Right lobe of liver (tissue), 6 donors: ENCODE measurements around the gene UBALD2. TPM values are rescaled to one million over a fixed set of nuclear protein-coding genes. Genes with fewer than 3 reads are reported as not detected.

Source experiments
- ATAC-seq, 4 donors: fragments of 200-7000 bp; cut with Tn5 transposase; one replicate each; pipeline ENCODE4 v1.9.1; 2020; ENCODE audit warnings: mild to moderate bottlenecking in 4 of 4, moderate library complexity in 4 of 4
- DNase-seq, 3 donors: peaks; one replicate each; pipeline ENCODE4 v3.0.0-alpha.2; 2020
- H3K27ac ChIP-seq, 3 donors: fragments of 200-600 bp; one replicate each; pipeline ENCODE4 v1.8.0; 2022
- H3K27me3 ChIP-seq, 2 donors: fragments of 200-600 bp; one replicate each; pipeline ENCODE4 v1.8.0; 2022
- H3K36me3 ChIP-seq, 4 donors: fragments of 200-600 bp; sonication (generic) in 1 of 4; one replicate each; pipeline versions ENCODE4 v1.5.1 to v1.8.0; 2017 to 2022; ENCODE audit warnings: control low read depth in 1 of 4
- H3K4me1 ChIP-seq, 4 donors: fragments of 200-600 bp; sonication (generic) in 1 of 4; one replicate each; pipeline versions ENCODE4 v1.5.1 to v1.8.0; 2017 to 2022; ENCODE audit warnings: control low read depth in 1 of 4
- H3K4me3 ChIP-seq, 3 donors: fragments of 200-600 bp; one replicate each; pipeline ENCODE4 v1.8.0; 2022
- H3K9me3 ChIP-seq, 4 donors: fragments of 200-600 bp; sonication (generic) in 1 of 4; one replicate each; pipeline versions ENCODE4 v1.5.1 to v1.8.0; 2017 to 2022; ENCODE audit warnings: control low read depth in 1 of 4
- POLR2A ChIP-seq: fragments of 450-650 bp; IDR thresholded peaks from one replicate; pipeline ENCODE4 v1.6.1; 2017; ENCODE audit warnings: antibody characterized with exemption, mild to moderate bottlenecking
- WGBS: methylation state at CpG from one replicate; pipeline ENCODE4 v1.1.6; 2018; ENCODE audit warnings: low coverage, low lambda C conversion rate; ENCODE audit not compliant: insufficient coverage; ENCODE audit errors: missing lambda C conversion rate; 5-methylcytosine and 5-hydroxymethylcytosine counted together
- intact Hi-C, 2 donors: fragments of 100-400 bp; cut with DNase I; formaldehyde crosslinking; loops; one replicate each; pipeline versions ENCODE4 v1.11.2 to v1.14.1; 2022
- total RNA-seq, 6 experiments: library from RNA; depleted of rRNA in 2 of 6; stranded (reverse); fragments of >200 nt in 2 of 6; fragmentation: NEBNext Ultra II Directional in 3 of 6; extraction: Animal tissue kit (Norgen Biotek cat#: 25700) in 3 of 6; gene quantifications; one replicate each; pipeline versions ENCODE4 v1.1.0 to v1.2.4, GENCODE V29; 2016 to 2023
- TF ChIP-seq, protein P1 (sequence below), 4 donors: fragments of 200-600 bp in 3 of 4; fragments of 450-650 bp in 1 of 4; IDR thresholded peaks; one replicate each; pipeline versions ENCODE4 v1.5.1 to v1.8.0; 2016 to 2022; ENCODE audit warnings: antibody characterized with exemption in 4 of 4, mild to moderate bottlenecking in 2 of 4
- donor health status: DM: no; HTN: yes; CAD: no.
- donor health status: DM: no; HTN: no; CAD: no.
- donor health status: DM: no; HTN: no; CAD: no.
- donor health status: DM: no; HTN: yes; CAD: no.
- donor health status: DM: no; HTN: yes; CAD: no.

Gene UBALD2
- total RNA-seq, 6 experiments from 2014 or later, result 7.3 to 17.9 (median 14.5) TPM

DNA sequence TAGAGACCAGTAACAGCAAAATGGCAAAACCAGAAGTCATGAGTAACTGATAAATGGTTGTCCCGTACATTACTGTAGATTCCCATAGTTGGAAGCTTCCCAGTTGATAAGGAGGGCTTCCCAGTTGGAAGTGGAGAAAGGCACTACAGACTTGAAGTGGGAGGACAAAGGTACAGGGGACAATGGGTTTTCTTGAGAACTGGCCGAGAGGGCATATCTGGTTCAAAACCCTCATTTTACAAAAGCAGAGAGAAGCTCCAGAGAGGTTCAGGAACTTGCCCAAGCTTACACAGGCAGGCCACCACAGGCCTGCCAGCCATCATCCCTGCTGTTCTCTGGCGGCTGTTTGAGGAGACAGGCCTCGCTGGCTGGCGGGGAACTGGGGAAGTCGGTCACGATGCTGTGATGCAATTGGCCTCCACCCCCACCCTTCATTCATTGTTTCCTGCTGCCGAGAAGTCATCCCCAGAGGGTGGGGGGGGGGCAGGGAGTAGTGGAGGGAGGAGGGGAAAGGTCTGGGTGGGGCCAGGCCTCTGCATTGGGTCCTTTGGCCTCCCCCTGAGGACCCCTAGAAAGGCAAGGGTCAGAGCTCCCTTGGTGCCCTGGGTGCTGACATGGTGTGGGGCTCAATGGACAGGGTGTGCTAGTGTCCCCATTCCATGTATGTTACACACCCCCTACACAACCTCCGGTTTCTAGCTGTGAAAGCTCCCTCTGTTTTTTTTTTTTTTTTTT, 3.0 kb downstream of the UBALD2 start:
- Histone ChIP-seq H3K27ac (peak overlapping the region in 2 of 3 donors; percentile 91 to 92), H3K9me3 (no peaks in the 10 kb centered on the region), H3K36me3 (no peaks in the 10 kb centered on the region), H3K4me3 (no peak overlapping the region), H3K4me1 (peaks cover 0 to 47% (median 11%) of the 10 kb centered on the region in 4 donors), H3K27me3 (no peaks in the 10 kb centered on the region)
- TF ChIP-seq POLR2A, result peak; percentile 58
- TF ChIP-seq, protein P1, sequence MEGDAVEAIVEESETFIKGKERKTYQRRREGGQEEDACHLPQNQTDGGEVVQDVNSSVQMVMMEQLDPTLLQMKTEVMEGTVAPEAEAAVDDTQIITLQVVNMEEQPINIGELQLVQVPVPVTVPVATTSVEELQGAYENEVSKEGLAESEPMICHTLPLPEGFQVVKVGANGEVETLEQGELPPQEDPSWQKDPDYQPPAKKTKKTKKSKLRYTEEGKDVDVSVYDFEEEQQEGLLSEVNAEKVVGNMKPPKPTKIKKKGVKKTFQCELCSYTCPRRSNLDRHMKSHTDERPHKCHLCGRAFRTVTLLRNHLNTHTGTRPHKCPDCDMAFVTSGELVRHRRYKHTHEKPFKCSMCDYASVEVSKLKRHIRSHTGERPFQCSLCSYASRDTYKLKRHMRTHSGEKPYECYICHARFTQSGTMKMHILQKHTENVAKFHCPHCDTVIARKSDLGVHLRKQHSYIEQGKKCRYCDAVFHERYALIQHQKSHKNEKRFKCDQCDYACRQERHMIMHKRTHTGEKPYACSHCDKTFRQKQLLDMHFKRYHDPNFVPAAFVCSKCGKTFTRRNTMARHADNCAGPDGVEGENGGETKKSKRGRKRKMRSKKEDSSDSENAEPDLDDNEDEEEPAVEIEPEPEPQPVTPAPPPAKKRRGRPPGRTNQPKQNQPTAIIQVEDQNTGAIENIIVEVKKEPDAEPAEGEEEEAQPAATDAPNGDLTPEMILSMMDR (IDR thresholded peaks at IDR 0.05), result no peak
- ATAC-seq, result peak in 3 of 4 donors; percentile 1 to 23 (median 6)
- peak; percentile 67 to 79 (median 77) for DNase-seq
- WGBS, result 6% methylated on average over 6 of the region's 9 CpGs
- intact Hi-C loops, result no loop called here

DNA sequence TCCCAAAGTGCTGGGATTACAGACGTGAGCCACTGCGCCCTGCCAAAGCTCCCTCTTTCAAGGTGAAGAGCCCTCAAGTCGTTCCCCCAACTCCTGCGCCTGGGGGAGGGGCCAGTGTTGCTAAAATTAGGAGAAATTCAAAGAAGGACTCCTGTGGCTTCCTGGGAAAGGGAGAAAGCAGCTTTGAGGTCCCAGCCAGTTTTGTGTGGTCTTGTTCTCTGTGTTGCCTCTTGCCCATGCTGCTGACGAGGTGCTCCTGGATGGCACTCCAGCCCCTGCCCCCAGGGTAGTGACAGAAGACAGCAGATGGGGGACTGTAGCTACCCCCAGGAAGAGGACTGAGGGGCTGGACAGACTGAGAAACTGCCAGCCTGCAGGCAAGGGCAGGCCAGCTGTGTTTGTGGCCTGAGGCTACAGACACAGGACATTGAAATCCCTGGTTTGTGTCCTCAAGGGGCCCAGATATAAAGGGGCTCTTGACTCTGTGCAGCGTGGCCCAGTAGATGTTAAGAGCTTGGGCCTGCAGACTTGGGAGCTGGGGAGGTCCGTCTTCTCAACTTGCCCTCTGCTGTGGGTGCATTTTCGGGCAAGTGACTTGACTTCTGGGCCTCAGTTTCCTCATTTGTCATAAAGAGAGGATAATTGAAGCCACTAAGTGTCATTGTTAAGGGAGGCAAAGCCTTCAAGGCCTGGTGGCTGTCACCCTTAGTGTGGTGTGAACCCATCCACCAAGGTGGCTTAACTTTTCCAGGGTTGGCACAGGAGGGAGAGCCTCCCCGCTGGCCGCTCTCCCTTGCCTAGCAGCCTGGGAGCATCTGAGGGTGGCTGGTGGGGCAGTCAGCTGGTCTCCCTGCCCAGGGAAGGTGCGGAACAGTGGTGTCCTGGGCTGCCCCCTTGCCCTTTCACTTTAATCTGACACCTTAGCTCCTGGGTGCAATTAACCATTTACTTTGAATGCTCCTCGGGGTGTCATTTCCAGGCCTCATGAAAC, 4.1 kb downstream of the UBALD2 start:
- WGBS, result 62% methylated on average over 2 of the region's 12 CpGs
- no peaks in the 10 kb centered on the region for H3K27me3 ChIP-seq
- no peak for ATAC-seq
- intact Hi-C loops, result no loop called here
- H3K9me3 ChIP-seq, result no peaks in the 10 kb centered on the region
- TF ChIP-seq, protein P1 (IDR thresholded peaks at IDR 0.05), result no peak
- no peak for TF ChIP-seq POLR2A
- no peaks in the 10 kb centered on the region for H3K36me3 ChIP-seq
- DNase-seq, result no peak
- no peak overlapping the region for H3K4me3 ChIP-seq
- peaks cover 0 to 45% (median 11%) of the 10 kb centered on the region in 4 donors for H3K4me1 ChIP-seq
- peak overlapping the region in 1 of 3 donors; percentile 91 for H3K27ac ChIP-seq

DNA sequence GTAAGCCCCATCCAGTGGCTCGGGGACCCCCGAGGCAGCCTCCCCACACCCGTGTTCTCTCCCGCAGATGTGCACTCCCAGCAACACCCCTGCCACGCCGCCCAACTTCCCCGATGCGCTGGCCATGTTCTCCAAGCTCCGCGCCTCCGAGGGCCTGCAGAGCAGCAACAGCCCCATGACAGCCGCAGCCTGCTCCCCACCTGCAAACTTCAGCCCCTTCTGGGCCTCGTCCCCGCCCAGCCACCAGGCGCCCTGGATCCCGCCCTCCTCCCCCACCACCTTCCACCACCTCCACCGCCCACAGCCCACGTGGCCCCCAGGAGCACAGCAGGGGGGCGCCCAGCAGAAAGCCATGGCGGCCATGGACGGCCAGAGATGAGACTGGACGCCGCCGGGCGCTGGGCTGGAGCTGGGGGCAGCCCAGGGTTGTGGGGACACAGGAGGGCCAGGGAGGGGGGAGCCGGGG, 5.0 kb downstream of the UBALD2 start:
- Histone ChIP-seq H3K4me3 (no peak overlapping the region), H3K4me1 (peaks cover 0 to 40% (median 11%) of the 10 kb centered on the region in 4 donors), H3K36me3 (no peaks in the 10 kb centered on the region), H3K27me3 (no peaks in the 10 kb centered on the region), H3K27ac (no peak overlapping the region), H3K9me3 (no peaks in the 10 kb centered on the region)
- intact Hi-C loops, result no loop called here
- no peak for DNase-seq
- WGBS, result no CpG with 5 or more reads among the region's 26 CpGs
- TF ChIP-seq POLR2A, result no peak
- TF ChIP-seq, protein P1 (IDR thresholded peaks at IDR 0.05), result no peak
- ATAC-seq, result no peak

DNA sequence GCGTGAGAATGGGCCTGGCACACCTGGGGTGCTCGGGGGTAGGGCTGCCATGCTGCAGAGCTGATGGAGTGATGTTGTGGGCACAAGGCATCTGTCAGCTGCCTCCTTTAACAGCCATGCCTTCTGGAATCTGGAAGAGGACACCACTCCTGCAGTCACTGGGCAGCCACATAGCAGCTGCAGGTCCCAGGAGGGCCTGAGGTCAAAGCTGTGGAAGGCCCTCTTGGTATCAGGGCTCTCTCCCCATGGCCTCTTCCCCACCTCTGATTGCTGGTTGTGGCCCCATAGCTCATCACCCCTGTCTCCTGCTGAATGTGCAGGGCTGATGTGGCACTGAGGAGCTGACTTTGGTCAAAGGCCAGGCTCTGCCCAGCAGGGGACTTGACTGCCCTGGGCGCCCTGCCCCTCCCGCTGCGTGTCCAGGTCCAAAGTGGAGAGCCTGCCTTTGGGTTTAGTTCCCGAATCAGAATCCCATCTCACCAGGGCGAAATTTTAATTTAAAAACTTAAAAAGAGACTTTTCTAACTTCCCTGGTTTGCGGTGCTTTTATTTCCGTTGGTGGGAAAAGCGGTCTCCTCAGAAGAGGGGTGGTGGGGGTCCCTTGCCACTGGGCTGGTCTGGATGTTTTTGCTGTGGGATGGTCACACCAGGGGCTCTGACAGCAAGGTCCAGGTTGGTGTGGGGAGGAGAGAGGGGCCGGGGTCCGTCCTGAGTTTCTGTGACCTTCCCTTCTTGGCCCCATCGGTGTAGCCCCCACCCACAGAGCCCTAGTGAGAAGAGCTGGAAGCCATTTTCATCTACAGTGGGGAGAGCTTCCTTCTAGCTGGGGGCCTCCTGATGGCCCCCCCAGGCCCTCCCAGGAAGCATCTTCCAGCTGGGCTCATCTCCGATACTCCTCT, 5.9 kb downstream of the UBALD2 start:
- H3K4me3 ChIP-seq, result peak overlapping the region in 1 of 3 donors; percentile 14
- H3K4me1 ChIP-seq, result peaks cover 0 to 40% (median 11%) of the 10 kb centered on the region in 4 donors
- H3K9me3 ChIP-seq, result no peaks in the 10 kb centered on the region
- TF ChIP-seq, protein P1 (IDR thresholded peaks at IDR 0.05), result no peak
- no peak for TF ChIP-seq POLR2A
- ATAC-seq (peak in 3 of 4 donors; percentile 4 to 40 (median 33)), DNase-seq (peak in 1 of 3 donors; percentile 74)
- intact Hi-C loops, result no loop called here
- H3K27me3 ChIP-seq, result no peaks in the 10 kb centered on the region
- WGBS, result 79% methylated on average over 7 of the region's 14 CpGs
- H3K36me3 ChIP-seq, result no peaks in the 10 kb centered on the region
- peak overlapping the region in 2 of 3 donors; percentile 21 to 47 for H3K27ac ChIP-seq
